ENCODE results near the gene SLC24A3.

The SLC24A3 gene

DNA sequence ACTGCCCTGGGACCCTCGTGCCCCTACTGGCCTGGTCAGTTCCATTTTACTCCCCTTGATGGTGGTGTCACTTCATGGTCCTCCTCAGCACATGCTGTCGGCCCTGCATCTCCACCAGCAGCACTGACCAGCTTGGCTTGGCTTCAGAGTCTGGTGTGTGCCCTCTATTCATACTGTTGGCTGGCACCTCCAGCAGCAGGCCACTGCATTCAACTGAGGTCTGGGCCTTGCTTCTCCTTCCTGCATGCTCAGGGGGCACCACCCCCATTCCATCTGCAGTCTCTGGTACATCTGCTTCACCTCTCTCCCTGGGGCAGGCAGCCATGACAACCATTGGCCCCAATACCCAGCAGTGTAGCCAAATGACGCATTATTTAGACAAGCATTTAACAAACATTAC lies 155.9 kb downstream of the SLC24A3 start:
- H3K4me3 ChIP-seq (ENCODE audit: low read depth, low read length), result no peak overlapping the region
- TF ChIP-seq, protein P1, sequence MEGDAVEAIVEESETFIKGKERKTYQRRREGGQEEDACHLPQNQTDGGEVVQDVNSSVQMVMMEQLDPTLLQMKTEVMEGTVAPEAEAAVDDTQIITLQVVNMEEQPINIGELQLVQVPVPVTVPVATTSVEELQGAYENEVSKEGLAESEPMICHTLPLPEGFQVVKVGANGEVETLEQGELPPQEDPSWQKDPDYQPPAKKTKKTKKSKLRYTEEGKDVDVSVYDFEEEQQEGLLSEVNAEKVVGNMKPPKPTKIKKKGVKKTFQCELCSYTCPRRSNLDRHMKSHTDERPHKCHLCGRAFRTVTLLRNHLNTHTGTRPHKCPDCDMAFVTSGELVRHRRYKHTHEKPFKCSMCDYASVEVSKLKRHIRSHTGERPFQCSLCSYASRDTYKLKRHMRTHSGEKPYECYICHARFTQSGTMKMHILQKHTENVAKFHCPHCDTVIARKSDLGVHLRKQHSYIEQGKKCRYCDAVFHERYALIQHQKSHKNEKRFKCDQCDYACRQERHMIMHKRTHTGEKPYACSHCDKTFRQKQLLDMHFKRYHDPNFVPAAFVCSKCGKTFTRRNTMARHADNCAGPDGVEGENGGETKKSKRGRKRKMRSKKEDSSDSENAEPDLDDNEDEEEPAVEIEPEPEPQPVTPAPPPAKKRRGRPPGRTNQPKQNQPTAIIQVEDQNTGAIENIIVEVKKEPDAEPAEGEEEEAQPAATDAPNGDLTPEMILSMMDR (IDR thresholded peaks at IDR 0.05; ENCODE audit: borderline replicate concordance, insufficient read depth, low read depth, low read length), result no peak

DNA sequence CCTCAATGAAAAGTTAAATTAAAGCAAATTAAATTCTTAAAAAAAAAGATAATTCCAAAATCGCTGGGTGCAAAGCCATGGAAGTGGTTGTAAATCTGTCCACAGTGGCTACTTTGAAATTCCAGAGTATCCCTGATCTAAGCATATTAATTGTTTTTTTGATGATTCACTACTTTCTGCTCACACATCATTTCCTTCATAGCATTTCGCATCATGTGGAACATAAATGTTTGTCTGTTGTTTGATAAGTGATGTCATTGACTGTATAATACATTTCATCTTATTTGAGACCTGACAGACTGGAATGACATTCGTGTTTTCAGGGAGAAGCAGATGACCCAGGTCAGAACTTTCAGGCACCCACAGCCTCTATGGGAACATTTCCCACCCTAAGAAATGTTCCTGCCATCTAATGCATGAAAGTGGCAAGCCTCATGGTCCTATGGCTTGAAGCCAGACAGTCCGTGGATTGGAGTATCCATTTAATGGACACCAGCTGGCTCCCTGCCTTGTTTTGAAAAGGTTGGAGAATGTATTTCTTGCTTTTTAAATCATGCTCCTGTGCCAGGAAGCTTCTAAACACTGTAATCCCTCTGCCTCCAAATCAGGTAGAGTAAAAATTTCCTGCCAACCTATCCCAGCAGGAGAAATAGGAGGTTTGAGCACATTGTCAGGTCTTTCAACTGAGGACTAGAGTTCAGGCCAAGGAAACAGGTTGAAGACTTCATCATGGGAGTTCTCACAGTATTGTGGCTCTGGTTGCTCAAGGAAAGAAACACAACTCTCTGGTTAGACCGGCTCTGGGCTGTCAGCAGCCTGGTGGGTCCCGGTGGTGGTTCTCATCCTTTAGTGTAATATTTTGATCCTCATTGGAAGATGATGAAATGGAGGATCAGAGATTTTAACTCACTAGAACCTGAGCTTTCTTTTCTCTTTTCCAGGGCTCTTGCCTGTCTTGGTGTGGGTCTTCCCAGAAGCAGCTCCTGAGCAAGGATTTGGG lies 157.9 kb downstream of the SLC24A3 start:
- no peak overlapping the region for H3K4me3 ChIP-seq (ENCODE audit: low read depth, low read length)
- TF ChIP-seq, protein P1 (IDR thresholded peaks at IDR 0.05; ENCODE audit: borderline replicate concordance, insufficient read depth, low read depth, low read length), result no peak

DNA sequence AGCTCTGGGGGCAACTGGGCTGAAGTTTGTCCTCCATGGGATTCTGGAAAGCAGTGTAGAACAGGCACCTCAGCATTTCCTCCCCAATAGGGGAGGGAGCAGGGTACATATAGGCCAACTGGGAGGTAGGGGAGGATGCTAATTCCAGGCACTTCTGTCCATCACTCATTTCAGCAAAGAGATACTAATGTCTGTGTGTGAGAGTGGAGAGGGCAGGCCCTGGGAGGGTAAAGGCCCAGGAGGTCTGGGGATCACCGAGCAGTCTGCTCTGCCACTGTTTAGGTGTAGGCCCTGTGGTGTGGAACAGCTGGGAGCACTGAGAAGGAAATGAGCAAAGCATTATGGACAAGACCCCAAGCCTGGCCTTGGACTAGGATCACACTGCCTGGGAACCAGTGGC lies 158.7 kb downstream of the SLC24A3 start:
- TF ChIP-seq, protein P1 (IDR thresholded peaks at IDR 0.05; ENCODE audit: borderline replicate concordance, insufficient read depth, low read depth, low read length), result no peak
- H3K4me3 ChIP-seq (ENCODE audit: low read depth, low read length), result no peak overlapping the region

DNA sequence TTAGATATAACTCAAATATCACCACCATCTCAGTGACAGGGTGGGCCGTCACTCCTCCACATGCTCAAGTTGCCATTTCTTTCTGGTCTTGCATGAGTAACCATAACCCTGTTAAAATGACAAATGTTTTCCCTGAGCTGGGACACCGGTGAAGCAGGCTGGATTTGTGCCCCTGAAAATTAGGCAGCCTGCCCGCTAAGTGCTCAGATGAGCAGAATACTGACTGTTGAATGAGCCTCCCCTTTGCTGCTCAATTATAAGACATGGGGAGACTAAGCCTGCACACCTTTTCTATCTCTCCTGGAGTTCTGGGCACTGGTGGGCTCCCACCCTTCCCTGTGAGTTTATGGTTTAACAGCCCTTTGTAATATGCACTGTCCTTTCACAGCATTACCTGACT lies 161.8 kb downstream of the SLC24A3 start:
- no peak overlapping the region for H3K4me3 ChIP-seq (ENCODE audit: low read depth, low read length)
- TF ChIP-seq, protein P1 (IDR thresholded peaks at IDR 0.05; ENCODE audit: borderline replicate concordance, insufficient read depth, low read depth, low read length), result no peak

DNA sequence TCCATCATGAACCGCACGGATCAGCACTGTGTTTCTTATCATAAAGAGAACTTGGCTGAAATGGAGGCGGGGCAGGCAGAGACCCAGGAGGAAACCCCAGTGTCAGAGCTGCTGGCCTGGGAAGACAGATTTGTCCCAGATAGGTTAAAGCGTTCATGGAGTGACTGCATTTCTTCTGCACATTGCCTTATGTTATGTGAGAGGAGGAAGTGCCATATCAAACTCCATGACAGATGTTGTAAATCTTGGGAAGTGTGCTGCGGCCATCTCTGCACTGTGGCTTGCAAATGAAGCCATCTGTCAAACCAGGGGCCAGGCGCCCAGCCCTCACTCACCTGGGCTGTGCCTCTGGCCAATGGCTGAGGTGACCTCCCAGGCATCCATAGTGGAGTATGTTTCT lies 163.0 kb downstream of the SLC24A3 start:
- no peak overlapping the region for H3K4me3 ChIP-seq (ENCODE audit: low read depth, low read length)
- TF ChIP-seq, protein P1 (IDR thresholded peaks at IDR 0.05; ENCODE audit: borderline replicate concordance, insufficient read depth, low read depth, low read length), result no peak

DNA sequence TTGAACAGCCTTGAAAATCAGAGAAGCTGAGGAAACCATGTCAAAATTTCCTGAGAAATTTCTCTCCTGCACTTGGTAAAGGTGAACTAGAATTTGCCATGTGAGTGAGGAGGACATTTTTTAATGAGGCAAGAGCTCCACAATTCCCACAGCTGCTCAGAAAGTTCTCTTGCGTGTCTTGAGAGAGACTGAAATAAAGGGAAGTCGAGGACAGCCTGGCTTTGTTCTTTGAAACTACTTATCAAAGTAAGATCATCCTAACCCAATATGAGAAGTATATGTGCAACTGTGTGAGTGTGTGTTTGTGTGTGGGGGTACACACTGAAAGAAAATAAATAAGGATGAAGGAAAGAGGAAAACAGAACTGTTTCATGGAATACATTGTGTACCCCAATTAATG lies 163.4 kb downstream of the SLC24A3 start:
- TF ChIP-seq, protein P1 (IDR thresholded peaks at IDR 0.05; ENCODE audit: borderline replicate concordance, insufficient read depth, low read depth, low read length), result no peak
- H3K4me3 ChIP-seq (ENCODE audit: low read depth, low read length), result no peak overlapping the region
